GM18858 (cell line): ENCODE data around the gene FILIP1.

Experiments
- ATAC-seq: cut with Tn5 transposase; IDR thresholded peaks from one replicate; pipeline ENCODE4 v1.9.1; 2021; ENCODE audit not compliant: unreplicated experiment

FILIP1 gene

DNA sequence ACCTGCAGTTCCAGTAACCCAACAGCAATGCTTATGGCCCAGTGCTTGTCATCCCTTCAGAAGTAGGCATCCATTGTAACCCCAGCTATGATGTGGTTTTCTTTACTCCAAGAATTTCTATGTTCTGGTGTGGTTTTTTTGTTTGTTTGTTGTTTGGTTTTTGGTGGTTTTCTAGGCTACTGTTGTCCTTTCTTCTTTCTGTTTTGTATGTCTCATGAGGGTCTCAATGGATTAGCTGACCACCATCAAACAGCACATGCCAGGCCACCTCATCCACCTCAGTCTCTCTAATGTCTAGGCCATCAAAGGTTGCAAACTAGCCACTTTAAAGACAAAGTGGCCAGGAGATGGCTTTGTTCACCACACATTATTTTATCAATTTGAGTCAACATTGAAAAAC is 149.6 kb downstream of the FILIP1 start:
- ATAC-seq = no peak

DNA sequence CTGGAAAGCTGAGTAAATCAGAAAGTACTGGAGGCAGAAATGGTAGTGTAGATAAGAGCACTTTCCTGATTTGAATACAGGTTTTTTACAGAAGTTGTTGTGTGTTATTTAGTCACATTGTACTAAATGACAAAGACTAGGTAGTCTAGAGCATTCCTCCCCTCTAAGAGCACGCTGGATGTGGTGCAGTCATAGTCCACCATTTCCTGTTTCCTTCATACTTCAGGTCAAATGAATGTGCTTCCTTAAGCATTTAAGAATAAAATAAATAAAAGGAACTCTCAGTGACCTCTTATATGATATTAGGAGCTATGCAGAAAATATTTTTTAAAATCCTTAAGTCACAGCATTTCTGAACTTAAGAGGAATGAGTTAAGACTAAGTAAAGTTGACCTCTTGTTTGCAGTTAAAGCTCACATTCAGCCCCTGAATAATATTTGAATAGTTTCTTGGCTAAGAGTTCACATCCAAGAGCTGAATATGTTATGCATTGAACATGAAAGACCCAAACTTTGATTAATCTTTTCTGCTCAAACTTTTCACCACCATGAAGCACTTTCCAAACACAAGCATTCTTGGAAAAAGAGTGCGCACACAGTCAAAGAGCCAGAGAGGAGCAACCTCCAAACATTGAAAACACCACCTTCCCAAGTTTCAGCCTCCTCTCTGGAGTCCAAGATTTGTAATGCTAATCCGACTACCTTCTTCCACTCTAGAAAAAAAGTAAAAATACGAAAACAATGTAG is 155.6 kb downstream of the FILIP1 start:
- no peak for ATAC-seq

DNA sequence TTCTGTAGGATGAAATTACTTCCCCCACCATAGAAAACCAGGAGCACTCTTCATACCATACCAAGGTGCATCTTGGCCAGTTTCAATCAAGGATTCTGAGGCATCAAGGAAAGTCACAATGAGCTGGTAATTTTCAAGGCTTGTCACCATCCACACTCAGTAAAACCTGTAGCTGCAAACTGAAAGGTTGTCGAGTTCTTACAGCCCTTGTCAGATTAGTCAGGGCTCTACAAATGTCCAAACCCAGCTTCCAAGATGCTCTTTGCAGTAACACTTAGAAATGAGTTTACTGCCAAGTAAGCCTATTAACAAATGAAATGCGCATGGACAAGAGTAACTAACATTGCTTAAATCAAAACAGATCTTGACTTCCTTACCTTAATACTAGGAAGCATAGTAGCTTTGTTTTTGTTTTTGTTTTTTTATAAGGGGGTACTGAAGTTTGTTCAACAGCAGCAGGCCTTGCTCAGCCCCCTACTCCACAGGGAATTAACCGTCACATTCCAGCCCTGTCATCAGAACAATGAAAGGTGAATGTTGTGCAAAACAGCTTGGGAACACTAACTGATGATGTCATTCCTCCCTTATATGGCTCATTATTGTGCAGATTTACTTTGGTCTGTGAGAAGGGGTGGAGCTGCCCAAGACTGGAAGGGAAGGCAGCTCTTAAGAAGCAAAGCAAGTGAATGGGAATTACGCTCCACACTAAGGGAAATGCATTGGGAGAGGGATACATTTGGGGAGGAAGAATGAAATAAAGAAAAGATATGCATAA is 159.1 kb downstream of the FILIP1 start:
- ATAC-seq = no peak

DNA sequence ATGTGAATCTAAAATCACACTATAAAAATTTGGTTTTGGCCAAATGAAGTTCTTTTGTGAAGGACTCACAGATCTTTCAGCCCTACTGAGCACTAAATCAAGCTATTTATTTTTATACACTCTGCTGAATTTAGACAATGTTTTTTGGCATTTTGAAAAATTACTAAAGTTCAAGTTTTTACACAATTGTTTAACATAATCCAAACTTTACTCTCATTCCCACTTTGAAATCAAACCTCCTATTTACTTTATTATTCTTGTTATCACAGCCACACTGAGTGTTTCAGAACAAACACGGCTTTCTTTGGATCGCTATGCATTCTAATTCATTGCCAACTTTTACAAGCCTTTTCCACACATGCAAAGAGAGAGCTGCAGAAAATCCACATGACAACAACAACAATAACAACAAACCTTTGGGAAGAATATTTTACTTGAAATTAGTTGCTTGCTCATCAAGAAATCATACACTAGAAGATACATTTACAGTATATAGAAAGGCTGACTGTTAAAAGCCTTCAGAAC is 159.9 kb downstream of the FILIP1 start:
- ATAC-seq = no peak

DNA sequence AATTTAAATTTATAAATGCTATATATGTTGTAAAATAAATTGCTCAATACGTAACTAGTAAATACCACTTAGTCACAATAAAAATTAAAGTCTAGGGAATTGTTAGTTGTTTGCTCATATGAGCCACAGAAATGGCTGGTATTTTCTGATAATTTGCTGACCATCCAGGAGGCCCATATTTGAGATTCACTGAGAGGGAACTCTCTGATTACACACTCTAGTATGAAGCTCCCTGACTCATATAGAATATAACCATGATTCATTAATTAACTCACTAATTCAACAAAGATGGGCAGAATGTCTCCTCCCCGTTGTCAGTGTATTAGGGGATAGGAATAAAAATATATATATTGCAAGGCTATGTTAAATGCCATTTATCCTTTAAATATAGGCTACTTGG is 162.4 kb downstream of the FILIP1 start:
- ATAC-seq = no peak

DNA sequence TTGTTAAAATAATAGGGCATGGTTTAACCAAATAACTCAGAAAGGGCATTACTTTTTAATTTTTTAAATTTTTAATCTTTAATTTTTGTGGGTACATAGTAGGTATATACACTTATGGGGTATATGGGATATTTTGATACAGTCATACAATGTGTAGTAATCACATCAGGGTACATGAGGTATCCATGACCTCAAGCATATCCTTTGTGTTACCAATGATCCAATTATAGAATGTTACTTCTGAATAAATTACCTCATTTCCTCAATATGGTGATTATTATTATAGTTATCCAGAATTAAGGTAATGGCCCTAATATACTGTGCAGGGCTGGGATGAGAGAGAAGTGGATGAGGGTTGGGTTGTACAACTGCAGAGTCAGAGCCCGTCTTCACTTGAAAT is 163.9 kb downstream of the FILIP1 start:
- ATAC-seq = no peak

DNA sequence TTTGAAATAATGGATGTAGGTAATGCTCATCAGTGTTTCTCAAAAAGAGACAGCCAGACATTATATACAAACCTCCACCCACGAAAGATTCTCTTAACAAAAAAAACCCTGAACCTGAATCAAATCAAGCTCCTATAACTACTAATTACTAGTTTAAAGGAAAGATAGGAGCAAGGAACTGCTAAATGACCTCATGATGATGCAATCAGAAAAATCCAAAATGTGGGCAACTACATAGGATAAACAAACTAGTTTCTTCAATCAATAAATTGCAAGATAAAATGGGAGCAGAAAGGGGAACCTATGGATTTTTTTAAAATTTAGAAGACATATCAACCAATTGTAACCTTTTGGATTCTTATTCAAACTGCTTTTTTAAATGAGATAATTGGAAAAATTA is 165.8 kb downstream of the FILIP1 start:
- ATAC-seq = no peak

DNA sequence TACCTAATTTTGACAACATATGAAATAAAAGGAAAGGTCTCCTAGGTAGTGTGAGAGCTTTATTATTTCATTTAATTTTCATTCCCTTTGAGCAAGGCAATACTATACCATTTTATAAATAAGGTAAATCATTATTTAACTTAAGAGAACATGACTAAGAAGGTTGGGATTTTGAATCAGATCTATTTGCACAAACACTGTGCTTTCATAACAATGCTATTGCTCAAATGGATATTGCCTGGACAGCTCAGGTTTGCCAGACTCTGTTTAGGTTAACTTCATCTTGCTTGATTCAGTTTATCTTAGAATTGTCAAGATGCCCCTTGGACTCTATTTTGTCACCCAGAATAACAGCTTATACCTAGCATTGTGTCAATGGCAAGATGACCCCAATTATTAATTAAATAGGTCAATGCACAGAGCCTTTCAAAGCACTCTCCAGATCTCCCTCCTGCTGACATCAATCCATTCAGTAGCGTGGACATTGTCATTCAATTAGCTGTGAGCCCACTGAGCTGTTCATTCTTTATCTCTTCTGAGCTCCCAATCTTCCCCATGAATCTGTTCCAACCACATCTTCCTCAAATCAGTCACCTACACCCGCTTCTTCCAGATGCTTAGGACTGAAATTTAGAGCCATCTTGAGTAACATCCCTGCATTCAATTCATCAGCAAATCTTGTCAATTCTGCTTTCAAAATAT is 166.9 kb downstream of the FILIP1 start:
- no peak for ATAC-seq

DNA sequence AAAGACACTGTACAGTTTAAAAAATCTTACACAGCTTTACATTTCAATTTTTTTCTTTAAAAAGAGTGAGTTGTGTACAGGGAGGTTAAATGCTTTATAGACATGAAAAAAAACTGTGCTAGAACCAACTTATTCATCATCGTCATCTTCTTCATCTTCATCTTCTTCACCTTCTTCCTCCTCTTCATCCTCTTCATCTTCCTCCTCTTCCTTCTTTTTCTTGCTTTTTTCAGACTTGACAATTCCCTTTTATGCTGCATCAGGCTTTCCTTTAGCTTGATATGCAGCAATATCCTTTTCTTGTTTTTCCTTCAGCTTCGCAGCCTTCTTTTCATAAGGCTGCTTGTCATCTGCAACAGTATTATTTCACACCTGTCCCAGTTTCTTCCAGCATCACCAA is 174.7 kb downstream of the FILIP1 start:
- no peak for ATAC-seq

DNA sequence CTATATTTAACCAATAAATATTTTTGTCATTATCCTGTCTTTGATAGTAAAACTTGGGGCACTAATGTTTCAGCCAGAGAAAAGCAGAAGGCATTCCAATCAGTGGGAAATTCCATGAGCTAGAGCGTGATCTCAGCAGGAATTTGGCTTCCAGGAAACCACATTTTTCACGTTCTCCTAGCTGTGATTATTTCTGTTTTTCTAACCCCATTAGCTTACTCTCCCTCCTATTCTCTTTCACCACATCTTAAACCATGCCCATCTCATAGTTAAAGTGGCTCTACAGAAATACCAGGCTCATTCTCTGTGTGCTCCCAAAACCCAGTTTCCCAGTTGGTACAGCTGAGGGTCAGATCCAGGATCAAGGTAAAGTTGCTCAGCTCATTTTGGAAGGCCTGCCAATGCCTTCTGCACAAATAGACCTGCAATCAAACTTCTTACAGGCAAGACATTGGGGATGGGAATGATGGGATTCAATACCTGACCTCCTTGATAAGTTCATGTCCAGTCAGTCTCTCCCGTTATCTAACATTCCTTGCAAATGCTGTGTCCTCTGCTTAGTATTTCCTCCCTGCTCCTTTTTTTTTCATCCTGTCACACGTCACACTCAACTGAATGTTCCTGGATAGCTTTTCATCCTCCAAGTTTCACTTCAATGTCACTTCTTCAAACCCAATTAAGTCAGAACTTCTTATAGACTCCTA is 175.9 kb downstream of the FILIP1 start:
- no peak for ATAC-seq

DNA sequence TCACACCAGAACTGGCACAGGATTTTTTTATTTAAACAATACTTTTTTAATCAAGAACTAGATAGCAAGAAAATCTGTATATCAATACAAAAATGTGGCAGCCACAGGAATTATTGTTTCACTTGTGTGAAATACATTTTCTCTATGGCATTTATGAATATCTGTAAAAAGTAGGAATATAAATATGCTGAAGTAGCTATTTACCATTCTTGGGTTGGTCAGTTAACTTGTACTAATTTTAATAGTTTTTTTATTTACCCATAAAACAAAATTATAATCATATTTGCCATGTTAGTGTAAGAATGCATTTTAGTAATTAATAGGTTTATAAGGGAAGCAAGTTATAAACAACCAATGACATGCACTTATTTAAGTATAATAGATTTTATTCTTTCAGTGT is 177.6 kb downstream of the FILIP1 start:
- no peak for ATAC-seq

DNA sequence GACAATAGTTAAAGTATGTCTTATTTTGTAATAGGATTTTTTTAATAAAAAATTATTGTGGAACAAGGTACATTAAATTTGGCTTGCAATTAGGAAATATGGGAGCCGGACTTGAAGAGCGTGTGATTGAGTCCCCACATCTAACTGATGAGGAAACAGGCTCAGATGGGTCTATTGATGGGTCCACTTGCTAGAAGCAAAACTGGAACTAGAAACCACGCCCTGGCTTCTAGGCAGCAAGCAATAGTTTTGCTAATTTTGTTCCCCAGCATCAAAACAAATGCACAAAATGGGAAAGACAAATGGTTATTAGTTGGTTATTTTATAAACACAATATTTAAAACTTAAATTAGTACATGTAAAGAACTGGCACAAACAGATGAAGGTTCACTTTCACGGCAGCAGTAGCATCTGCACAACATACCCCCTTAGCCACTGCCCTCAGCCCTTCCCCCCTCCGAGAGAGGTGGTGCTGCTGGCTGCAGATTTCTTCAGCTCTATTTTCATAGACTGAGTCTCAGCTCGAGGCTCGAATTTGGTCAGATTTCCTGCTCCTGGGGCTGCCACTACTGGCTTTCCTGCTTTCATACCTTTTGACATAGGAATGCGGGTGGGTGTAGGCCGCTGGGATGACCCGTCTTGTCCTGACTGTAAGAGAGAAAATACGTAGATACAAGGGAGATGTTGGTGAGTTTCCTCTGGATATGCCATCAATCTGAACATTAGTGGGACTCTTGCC is 185.2 kb downstream of the FILIP1 start:
- no peak for ATAC-seq

DNA sequence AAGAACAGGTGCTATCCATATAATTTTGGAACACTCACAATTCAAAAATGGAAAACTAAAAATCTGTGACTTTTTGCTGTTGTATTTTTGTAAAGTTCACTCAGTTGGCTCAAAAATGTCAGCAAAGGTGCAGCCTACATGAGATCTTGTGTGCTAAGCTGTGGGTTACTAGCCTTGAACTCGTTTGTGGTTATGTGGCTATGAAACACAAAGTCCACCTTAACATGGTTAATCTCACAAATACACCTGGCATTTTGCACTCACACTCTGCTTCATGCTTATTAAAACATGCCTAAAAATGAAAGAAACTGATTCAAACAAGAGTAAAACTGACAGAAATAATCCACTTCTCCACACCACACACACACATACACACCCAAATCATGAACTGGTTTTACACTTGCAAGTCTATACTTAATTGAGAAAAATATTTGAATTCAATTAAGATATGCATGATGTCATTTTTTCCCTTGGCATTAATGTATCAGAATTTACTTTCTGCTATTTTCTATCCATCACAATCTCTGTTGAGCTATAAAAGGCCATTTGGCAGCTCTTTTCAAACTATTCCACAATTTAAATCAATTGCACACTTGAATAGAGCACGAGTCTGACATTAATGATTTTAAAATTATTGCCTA is 186.1 kb downstream of the FILIP1 start:
- no peak for ATAC-seq

DNA sequence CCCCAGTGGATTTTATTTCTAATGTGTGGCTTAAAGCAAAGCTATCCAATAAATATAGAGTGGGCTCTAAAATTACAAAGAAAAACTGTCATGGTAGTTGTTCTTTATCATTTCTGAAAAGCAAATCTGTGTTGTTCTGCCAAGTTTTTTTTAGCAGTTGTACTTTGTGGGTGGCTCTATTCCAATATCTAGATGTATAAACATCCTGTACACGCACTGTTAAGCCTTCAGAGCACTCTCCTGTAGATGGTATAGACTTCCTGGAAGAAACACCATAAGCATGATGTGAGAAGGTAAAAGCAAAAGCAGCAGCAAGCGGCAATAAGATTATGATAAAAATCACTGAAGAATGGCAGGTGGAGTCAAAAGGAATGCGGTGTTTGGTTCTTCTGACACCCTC is 187.5 kb downstream of the FILIP1 start:
- no peak for ATAC-seq

DNA sequence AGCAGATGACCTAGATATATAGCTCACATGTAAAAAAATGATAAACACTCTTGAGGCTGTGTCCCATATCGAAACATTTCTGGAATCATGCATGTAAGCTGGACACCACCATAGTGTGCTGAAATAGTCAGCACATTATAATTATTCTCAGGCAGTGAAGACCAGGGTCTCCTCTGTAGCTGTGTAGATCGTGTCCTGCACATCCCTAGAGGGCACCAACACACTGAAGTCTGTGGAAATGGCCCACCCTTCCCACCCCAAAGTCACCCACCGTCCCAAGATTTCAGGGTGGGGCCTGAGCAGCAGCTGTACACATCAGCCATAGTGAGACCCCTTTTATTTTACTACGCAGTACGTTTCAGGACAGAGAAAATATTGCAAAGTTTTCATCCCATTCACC is 188.0 kb downstream of the FILIP1 start:
- no peak for ATAC-seq

DNA sequence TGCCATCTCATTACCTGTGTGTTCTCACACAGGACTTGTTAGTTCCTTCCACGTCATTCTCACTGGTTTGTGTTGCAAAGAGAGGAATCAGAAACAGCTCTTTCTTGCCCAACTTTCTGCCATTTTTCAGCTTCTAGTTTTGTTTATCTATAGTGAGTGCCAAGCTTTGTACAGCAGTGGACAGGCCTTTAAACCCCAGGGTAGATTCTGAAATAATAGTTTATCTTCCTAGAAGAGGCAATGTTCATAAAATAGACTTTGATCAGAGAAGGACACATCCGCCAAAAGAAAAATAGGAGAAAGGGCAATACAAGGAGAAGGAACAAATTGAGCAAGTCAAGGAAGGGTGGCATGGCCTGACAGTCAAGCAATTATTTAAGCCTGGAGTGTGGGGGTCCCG is 191.3 kb downstream of the FILIP1 start:
- no peak for ATAC-seq

DNA sequence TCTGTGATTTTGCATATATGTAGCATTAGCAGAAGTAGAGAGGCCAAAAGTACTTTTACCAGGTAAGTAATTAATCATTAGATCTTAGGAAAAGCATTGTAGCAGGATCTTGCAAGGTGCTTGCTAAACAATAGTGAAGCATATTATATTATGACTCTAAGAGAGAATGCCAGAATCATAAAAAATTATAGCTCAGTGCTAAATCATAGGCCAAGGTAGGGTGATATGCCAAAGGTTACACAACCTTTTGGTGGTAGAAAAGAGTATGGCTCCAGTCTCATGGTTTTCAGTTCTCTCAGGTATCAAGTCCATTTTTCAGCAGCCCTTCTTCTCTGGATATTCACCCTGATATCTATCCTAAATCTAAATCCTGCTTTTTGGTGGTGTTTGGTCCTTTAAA is 192.1 kb downstream of the FILIP1 start:
- no peak for ATAC-seq

DNA sequence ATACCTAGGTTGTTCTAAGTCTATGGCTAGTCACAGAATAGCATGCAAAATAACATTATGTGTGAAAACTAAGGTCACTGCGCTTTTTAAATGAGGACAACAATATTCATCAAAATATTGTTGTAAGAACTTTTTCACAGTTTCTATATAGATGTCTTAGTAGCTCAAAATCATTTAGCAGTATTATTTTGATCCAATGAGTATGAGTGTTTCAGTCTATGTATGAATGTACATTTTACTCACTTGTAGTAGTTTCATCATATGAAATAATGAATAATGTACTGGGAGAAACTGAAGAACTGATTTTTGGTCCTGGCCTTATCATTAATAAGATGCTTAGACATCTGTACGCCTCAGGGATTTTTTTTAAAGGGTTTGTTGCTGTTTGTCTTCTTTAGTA is 192.5 kb downstream of the FILIP1 start:
- no peak for ATAC-seq

DNA sequence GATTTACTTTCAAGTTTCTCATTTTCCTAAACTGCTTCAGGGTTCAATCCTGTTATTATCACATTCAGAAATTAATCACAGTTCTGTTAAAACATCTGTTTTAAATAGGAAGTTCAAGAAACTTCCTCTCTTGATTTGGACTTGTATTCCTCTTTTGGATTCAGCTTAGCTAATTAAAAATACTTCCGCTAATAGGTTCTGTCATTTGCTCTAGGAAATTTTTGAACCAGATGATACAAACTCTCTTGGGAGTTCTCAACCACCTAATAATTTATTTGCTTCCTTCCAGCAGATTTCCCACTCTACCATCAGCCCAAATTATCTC is 193.1 kb downstream of the FILIP1 start:
- ATAC-seq = no peak
